ENCODE data around the gene NEU2.
"Not testable (repeated sequence)": the region's sequence is repeated elsewhere in the genome, so short reads cannot be mapped to it uniquely, and the experiment has no call there.

GRCh38 chr2:233065200-233065589 lies 32.7 kb downstream of the NEU2 start:
- not testable (repeated sequence) for TF ChIP-seq CTCF (IDR thresholded peaks at IDR 0.05; ENCODE audit: poor library complexity); EZH2phosphoT487 (IDR thresholded peaks at IDR 0.05; ENCODE audit: low read depth, severe bottlenecking, unreplicated experiment)

All from hepatocyte (in vitro differentiated cells).